Measurements from ENCODE around the gene PTDSS2.
"Not testable (repeated sequence)": the region's sequence is repeated elsewhere in the genome, so short reads cannot be mapped to it uniquely, and the experiment has no call there.

The PTDSS2 gene

DNA sequence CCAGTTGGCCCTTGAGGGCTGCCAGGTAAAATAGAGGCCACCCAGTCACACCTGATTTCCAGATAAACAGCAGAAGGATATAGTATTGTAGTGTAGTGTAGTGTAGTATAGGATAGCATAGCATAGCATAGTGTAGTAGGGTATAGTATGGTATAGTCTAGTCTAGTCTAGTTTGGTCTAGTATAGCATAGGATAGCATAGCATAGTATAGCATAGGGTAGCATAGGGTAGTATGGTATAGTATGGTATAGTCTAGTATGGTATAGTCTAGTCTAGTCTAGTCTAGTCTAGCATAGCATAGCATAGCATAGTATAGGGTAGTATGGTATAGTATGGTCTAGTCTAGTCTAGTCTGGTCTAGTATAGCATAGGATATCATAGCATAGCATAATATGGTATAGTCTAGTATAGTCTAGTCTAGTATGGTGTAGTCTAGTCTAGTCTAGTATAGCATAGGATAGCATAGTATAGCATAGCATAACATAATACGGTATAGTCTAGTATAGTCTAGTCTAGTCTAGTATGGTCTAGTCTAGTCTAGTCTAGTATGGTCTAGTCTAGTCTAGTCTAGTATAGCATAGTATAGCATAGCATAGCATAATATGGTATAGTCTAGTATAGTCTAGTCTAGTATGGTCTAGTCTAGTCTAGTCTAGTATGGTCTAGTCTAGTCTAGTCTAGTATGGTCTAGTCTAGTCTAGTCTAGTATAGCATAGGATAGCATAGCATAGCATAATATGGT lies 14.9 kb upstream of the PTDSS2 start:
- H3K9me3 Mint-ChIP-seq (ENCODE audit: low read depth); H3K27ac Mint-ChIP-seq; H3K36me3 Mint-ChIP-seq; H3K4me3 Mint-ChIP-seq; H3K27me3 Mint-ChIP-seq: not testable (repeated sequence)
- peaks cover 12% of the 10 kb centered on the region for H3K4me1 Mint-ChIP-seq (ENCODE audit: low read depth)

DNA sequence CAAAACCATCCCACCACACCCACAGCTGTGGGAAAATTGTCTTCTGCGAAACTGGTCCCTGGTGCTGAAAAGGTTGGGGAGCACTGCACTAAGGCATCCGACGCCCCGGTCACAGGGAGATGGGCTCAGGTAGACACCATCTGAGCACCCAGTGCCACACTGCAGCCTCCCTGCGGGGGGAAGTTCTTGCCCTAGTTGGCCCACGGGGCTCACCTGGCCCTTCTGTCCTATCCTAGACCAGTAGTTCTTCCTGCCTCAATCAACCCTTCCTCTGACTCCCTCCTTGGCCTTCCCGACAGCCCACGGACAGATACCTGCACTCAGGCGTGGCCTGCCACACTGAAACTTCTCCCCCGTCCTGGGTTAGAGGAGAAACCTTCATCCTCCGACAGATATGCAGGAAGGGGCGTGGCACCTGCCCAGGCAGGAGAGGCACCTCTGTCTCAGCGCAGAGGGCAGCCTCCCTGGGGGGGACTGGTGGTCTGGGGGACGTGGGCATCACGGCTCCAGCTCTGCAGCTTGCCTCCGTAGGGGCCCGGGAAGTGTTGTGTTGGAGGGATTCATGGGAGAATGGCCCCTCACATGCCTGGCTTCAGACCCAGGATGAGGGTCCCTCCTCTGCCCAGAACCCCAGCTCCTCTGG lies 12.7 kb upstream of the PTDSS2 start:
- Mint-ChIP-seq H3K36me3 (no peaks in the 10 kb centered on the region), H3K27me3 (no peaks in the 10 kb centered on the region), H3K4me1 (ENCODE audit: low read depth) (peaks cover 20% of the 10 kb centered on the region), H3K27ac (no peak overlapping the region), H3K9me3 (ENCODE audit: low read depth) (no peaks in the 10 kb centered on the region), H3K4me3 (no peak overlapping the region)

GRCh38 chr11:438101-438844 lies 11.8 kb upstream of the PTDSS2 start:
- no peaks in the 10 kb centered on the region for H3K36me3 Mint-ChIP-seq
- H3K4me3 Mint-ChIP-seq, result no peak overlapping the region
- H3K9me3 Mint-ChIP-seq (ENCODE audit: low read depth), result no peaks in the 10 kb centered on the region
- no peak overlapping the region for H3K27ac Mint-ChIP-seq
- peaks cover 20% of the 10 kb centered on the region for H3K4me1 Mint-ChIP-seq (ENCODE audit: low read depth)
- H3K27me3 Mint-ChIP-seq, result no peaks in the 10 kb centered on the region

DNA sequence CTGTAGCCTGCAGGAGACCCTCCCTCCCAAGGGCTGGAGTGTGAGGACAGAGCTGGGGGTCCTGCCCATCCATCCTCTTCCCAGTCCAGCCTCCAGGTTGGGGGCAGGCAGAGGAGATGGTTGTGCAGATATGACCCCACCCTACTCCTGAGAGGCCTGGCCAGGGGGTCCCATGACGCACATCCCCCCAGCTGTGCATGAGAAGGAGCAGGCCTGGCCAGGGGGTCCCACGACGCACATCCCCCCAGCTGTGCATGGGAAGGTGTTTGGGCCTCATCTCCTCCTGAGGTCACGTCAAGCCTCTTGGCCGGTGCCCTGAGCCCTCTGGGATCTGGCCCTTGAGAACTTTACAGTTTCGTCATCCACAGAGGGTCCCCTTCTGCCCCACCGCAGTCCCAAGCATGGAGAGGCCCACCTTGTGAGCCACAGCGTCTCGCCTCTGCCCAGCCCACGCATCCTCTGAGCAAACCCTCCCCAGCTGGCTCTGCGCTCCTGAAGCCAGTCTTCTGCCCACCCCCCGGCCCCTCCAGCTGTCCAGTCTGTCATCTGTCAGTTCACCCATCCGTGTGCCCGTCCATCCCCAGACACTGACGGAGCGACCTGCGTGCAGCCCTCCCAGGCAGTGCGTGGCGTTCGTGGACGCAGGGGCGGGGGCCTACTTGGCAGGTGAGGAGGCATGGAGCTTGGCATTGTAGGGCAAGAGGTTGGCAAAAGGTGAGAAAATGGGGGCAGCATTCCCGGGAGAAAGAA lies 10.6 kb upstream of the PTDSS2 start:
- H3K27ac Mint-ChIP-seq, result no peak overlapping the region
- H3K27me3 Mint-ChIP-seq, result no peaks in the 10 kb centered on the region
- H3K4me3 Mint-ChIP-seq, result peak overlapping the region; percentile 54
- no peaks in the 10 kb centered on the region for H3K9me3 Mint-ChIP-seq (ENCODE audit: low read depth)
- H3K4me1 Mint-ChIP-seq (ENCODE audit: low read depth), result peaks cover 20% of the 10 kb centered on the region
- no peaks in the 10 kb centered on the region for H3K36me3 Mint-ChIP-seq

DNA sequence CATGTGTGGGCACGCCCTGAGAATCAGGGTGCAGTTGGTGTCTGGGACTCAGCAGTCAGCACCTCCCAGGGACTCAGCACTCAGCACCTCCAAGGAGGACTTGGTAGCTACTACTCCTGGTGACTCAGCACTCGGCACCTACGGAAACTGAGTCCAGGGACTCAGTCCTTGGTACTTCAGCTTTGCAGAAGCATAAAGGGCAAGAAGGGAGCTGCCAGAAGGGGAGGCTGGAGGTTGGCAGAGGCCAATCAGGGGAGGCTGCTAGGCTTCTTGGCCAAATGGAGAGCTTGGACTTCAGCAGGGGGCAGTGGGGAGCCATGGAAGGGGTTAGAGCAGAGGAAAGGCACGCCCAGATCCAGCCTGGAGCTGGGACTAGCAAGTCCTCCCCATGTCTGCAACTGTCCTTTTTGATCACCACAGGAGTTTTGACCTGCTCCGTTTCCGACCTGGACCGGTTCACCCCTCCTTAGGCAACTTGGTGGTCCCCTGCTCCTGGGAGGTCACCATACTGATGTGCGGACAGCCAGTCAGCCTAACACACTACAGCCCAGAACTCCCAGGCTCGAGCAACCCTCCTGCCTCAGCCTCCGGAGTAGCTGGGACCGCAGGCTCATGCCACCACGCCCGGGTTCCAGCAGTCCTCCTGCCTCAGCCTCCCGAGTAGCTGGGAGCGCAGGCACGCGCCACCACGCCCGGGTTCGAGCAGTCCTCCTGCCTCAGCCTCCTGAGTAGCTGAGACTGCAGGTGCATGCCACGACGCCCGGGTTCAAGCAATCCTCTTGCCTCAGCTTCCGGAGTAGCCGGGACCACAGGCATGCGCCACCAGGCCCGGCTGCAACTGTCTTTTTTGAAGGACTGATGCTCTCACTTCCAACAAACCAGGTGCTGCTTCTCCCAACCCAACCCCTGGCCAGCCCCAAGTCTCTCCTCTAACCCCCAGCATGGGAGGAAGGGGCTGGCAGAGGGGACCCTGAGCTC lies 9.7 kb upstream of the PTDSS2 start:
- peaks cover 20% of the 10 kb centered on the region for H3K4me1 Mint-ChIP-seq (ENCODE audit: low read depth)
- no peaks in the 10 kb centered on the region for H3K27me3 Mint-ChIP-seq
- no peaks in the 10 kb centered on the region for H3K9me3 Mint-ChIP-seq (ENCODE audit: low read depth)
- peak overlapping the region; percentile 75 for H3K4me3 Mint-ChIP-seq
- no peaks in the 10 kb centered on the region for H3K36me3 Mint-ChIP-seq
- no peak overlapping the region for H3K27ac Mint-ChIP-seq

DNA sequence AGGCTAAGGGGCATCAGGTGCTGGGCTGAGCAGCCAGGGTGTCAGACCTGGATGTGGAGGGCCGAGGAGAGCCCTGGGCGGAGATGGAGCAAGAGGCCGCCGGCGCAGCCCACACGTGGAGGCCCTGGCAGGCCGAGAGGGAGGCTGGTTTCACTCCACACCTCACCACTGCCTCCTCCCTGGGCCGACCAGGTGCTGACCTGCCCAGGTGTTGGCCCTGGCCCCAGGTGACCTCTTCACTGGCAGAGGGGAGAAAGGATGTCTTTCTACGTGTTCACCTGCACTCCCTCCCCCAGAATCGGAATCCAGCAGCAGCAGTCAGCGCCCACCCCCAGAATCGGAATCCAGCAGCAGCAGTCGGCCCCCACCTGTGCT lies 9.0 kb upstream of the PTDSS2 start:
- Mint-ChIP-seq H3K27ac (no peak overlapping the region), H3K4me1 (ENCODE audit: low read depth) (peaks cover 20% of the 10 kb centered on the region), H3K36me3 (no peaks in the 10 kb centered on the region), H3K9me3 (ENCODE audit: low read depth) (no peaks in the 10 kb centered on the region), H3K27me3 (no peaks in the 10 kb centered on the region), H3K4me3 (peak overlapping the region; percentile 75)

- peaks cover 20% of the 10 kb centered on the region for H3K4me1 Mint-ChIP-seq (ENCODE audit: low read depth)
- no peaks in the 10 kb centered on the region for H3K9me3 Mint-ChIP-seq (ENCODE audit: low read depth)
Measured at GRCh38 chr11:441418-442274, 8.4 kb upstream of the PTDSS2 start, which contains the start of gene ANO9. ANO9 (minus strand) TSS chr11:442011; CDS start chr11:441926, 85 bp downstream.

GRCh38 chr11:442611-443081 lies 7.4 kb upstream of the PTDSS2 start:
- Mint-ChIP-seq H3K27ac (no peak overlapping the region), H3K27me3 (no peaks in the 10 kb centered on the region), H3K36me3 (no peaks in the 10 kb centered on the region), H3K4me1 (ENCODE audit: low read depth) (peaks cover 17% of the 10 kb centered on the region), H3K4me3 (no peak overlapping the region), H3K9me3 (ENCODE audit: low read depth) (no peaks in the 10 kb centered on the region)

More at GRCh38 chr11:441418-442274, 8.4 kb upstream of the PTDSS2 start, which contains the start of gene ANO9:
- peak within 1 kb of the TSS; percentile 16 for H3K27ac Mint-ChIP-seq
- peak within 1 kb of the TSS; percentile 75 for H3K4me3 Mint-ChIP-seq
- no peaks in the 10 kb centered on the region for H3K27me3 Mint-ChIP-seq
- H3K36me3 Mint-ChIP-seq, result no peaks in the 10 kb centered on the region

DNA sequence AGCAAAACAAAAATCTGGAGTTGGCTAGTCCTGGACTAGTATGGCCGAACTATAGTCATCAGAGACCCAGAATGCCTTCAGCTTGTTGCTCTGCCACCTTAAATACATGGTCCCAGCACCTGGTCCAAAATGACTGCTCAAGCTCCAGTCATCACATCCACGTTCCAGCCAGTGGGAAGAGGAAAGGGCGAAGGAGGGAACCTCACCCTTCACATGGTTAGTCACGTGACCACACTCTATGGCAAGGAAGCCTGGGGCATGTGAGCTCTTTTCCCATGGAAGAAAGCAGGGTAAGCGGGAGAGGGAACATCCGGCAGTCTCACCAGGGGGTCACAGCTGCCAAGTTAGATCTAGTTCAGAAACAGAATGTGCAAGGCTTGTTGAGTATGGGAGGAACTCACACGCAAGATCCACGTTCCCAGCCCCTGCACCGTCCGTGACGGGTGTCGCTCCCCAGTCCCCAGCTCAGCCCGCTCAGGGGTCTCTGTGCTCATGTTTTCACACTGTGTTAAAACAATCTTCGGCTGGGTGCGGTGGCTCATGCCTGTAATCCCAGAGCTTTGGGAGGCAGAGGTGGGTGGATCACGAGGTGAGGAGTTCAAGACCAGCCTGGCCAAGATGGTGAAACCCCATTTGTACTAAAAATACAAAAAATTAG lies 6.4 kb upstream of the PTDSS2 start:
- peak overlapping the region; percentile 23 for H3K4me3 Mint-ChIP-seq
- H3K9me3 Mint-ChIP-seq (ENCODE audit: low read depth), result no peaks in the 10 kb centered on the region
- H3K27me3 Mint-ChIP-seq, result no peaks in the 10 kb centered on the region
- H3K27ac Mint-ChIP-seq, result no peak overlapping the region
- no peaks in the 10 kb centered on the region for H3K36me3 Mint-ChIP-seq
- H3K4me1 Mint-ChIP-seq (ENCODE audit: low read depth), result peaks cover 18% of the 10 kb centered on the region

- Mint-ChIP-seq H3K4me3 (no peak overlapping the region), H3K9me3 (ENCODE audit: low read depth) (no peaks in the 10 kb centered on the region), H3K4me1 (ENCODE audit: low read depth) (peaks cover 19% of the 10 kb centered on the region), H3K27ac (no peak overlapping the region), H3K27me3 (no peaks in the 10 kb centered on the region), H3K36me3 (no peaks in the 10 kb centered on the region)
Measured at GRCh38 chr11:444396-445144, 5.5 kb upstream of the PTDSS2 start.

- peaks cover 13% of the 10 kb centered on the region for H3K4me1 Mint-ChIP-seq (ENCODE audit: low read depth)
- H3K27me3 Mint-ChIP-seq, result no peaks in the 10 kb centered on the region
- H3K36me3 Mint-ChIP-seq, result no peaks in the 10 kb centered on the region
- H3K27ac Mint-ChIP-seq, result peak overlapping the region; percentile 72
- no peak overlapping the region for H3K4me3 Mint-ChIP-seq
- no peaks in the 10 kb centered on the region for H3K9me3 Mint-ChIP-seq (ENCODE audit: low read depth)
Measured at GRCh38 chr11:445765-446588, 4.1 kb upstream of the PTDSS2 start.
